GM21528 (cell line): ENCODE results near the gene ADRB1.

Experiments used
- ATAC-seq: cut with Tn5 transposase; IDR thresholded peaks from one replicate; pipeline ENCODE4 v1.9.1; 2021; ENCODE audit warnings: mild to moderate bottlenecking, moderate library complexity; ENCODE audit not compliant: unreplicated experiment, low FRiP score

ADRB1 gene

GRCh38 chr10:114051714-114052113, 8.0 kb downstream of the ADRB1 start:
- ATAC-seq = no peak

GRCh38 chr10:114052255-114052654, 8.6 kb downstream of the ADRB1 start:
- no peak for ATAC-seq

- ATAC-seq = no peak
Measured at GRCh38 chr10:114053946-114054345, 10.3 kb downstream of the ADRB1 start.

GRCh38 chr10:114057855-114058254, 14.2 kb downstream of the ADRB1 start:
- ATAC-seq = no peak

GRCh38 chr10:114058297-114058696, 14.6 kb downstream of the ADRB1 start:
- ATAC-seq = no peak

- ATAC-seq = no peak
Measured at GRCh38 chr10:114059561-114059960, 15.9 kb downstream of the ADRB1 start.

GRCh38 chr10:114060456-114060855, 16.8 kb downstream of the ADRB1 start:
- no peak for ATAC-seq

- no peak for ATAC-seq
Measured at GRCh38 chr10:114061148-114061547, 17.5 kb downstream of the ADRB1 start.

- no peak for ATAC-seq
Measured at GRCh38 chr10:114061789-114062188, 18.1 kb downstream of the ADRB1 start.

- no peak for ATAC-seq
Measured at GRCh38 chr10:114064151-114065048, 20.7 kb downstream of the ADRB1 start.

GRCh38 chr10:114065049-114065435, 21.4 kb downstream of the ADRB1 start:
- no peak for ATAC-seq

- ATAC-seq = no peak
Measured at GRCh38 chr10:114068054-114068707, 24.5 kb downstream of the ADRB1 start.

- ATAC-seq = no peak
Measured at GRCh38 chr10:114070710-114071109, 27.0 kb downstream of the ADRB1 start.

GRCh38 chr10:114071178-114071577, 27.5 kb downstream of the ADRB1 start:
- ATAC-seq = no peak

GRCh38 chr10:114073395-114074186, 29.9 kb downstream of the ADRB1 start:
- peak; percentile 59 for ATAC-seq

GRCh38 chr10:114075093-114075492, 31.4 kb downstream of the ADRB1 start:
- ATAC-seq = no peak

- ATAC-seq = no peak
Measured at GRCh38 chr10:114077347-114077746, 33.7 kb downstream of the ADRB1 start.

- ATAC-seq = no peak
Measured at GRCh38 chr10:114077815-114078219, 34.2 kb downstream of the ADRB1 start.

- no peak for ATAC-seq
Measured at GRCh38 chr10:114078346-114078745, 34.7 kb downstream of the ADRB1 start.

GRCh38 chr10:114079421-114079820, 35.8 kb downstream of the ADRB1 start:
- ATAC-seq = no peak
